ENCODE measurements around the gene MYNN.

Gene MYNN

DNA sequence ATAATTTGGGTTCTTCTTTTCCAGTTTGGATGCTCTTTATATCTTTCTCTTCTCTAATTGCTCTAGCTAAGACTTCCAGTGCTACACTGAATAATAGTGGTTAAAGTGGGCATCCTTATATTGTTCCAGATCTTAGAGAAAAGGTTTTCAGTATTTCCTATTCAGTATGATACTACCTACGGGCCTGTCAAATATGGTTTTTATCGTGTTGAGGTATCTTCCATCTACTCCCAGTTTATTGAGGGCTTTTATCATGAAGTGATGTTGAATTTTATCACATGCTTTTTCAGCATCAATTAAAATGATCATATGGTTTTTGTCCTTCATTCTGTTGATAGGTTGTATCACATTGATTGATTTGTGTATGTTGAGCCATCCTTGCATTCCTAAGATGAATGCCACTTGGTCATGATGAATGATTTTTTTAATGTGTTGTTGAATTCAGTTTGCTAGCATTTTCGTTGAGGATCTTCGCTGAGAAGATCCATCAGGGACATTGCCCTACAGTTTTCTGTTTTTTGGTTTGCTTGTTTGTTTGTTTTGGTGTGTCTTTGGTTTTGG, 42.5 kb downstream of the MYNN start:
- no peak for FAIRE-seq

DNA sequence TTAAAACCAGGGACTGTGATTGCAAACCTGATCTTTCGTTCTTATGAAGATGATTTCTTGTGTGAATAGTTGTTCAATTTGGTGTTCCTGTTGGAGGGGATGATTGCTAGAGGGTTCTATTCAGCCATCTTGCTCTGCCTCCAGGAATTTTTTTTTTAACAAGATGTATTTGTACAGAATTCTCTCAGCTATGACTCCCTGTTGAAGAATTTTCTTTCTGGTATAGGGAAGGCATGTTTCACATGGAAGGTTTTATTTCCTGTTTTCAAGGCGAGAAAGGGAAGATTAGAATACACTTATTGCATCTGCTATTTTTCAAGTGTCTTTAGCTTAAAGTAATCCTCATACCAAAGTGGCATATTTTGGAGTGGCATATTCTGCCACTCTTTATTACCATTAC, 45.1 kb downstream of the MYNN start:
- DNase-seq (ENCODE audit: insufficient read length, low spot score), result no peak
- FAIRE-seq, result no peak
- TF ChIP-seq, protein P1, sequence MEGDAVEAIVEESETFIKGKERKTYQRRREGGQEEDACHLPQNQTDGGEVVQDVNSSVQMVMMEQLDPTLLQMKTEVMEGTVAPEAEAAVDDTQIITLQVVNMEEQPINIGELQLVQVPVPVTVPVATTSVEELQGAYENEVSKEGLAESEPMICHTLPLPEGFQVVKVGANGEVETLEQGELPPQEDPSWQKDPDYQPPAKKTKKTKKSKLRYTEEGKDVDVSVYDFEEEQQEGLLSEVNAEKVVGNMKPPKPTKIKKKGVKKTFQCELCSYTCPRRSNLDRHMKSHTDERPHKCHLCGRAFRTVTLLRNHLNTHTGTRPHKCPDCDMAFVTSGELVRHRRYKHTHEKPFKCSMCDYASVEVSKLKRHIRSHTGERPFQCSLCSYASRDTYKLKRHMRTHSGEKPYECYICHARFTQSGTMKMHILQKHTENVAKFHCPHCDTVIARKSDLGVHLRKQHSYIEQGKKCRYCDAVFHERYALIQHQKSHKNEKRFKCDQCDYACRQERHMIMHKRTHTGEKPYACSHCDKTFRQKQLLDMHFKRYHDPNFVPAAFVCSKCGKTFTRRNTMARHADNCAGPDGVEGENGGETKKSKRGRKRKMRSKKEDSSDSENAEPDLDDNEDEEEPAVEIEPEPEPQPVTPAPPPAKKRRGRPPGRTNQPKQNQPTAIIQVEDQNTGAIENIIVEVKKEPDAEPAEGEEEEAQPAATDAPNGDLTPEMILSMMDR (IDR thresholded peaks at IDR 0.05; ENCODE audit: insufficient read depth, missing control alignments), result no peak

More for the DNA sequence above, 42.5 kb downstream of the MYNN start:
- no peak for DNase-seq (ENCODE audit: insufficient read length, low spot score)
- TF ChIP-seq, protein P1 (IDR thresholded peaks at IDR 0.05; ENCODE audit: insufficient read depth, missing control alignments), result no peak

DNA sequence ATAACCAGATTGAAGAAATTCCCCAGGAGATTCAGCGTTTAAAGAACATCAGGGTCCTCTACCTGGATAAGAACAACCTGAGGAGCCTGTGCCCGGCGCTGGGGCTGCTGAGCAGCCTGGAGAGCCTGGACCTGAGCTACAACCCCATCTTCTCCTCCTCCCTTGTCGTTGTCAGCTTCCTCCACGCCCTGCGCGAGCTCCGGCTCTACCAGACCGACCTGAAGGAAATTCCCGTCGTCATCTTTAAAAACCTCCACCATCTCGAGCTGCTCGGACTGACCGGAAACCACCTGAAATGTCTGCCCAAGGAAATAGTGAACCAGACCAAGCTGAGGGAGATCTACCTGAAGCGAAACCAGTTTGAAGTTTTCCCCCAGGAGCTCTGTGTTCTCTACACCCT, 48.9 kb downstream of the MYNN start:
- TF ChIP-seq, protein P1 (IDR thresholded peaks at IDR 0.05; ENCODE audit: insufficient read depth, missing control alignments), result no peak
- DNase-seq (ENCODE audit: insufficient read length, low spot score) (no peak), FAIRE-seq (no peak)

DNA sequence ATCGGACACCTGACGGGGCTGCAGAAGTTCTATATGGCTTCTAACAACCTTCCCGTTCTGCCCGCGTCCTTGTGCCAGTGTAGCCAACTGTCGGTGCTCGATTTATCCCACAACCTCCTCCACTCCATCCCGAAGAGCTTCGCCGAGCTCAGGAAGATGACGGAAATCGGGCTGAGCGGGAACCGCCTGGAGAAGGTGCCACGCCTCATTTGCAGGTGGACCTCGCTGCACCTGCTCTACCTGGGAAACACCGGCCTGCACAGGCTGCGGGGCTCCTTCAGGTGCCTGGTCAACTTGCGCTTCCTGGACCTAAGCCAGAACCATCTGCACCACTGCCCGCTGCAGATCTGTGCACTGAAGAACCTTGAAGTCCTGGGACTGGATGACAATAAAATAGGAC, 49.3 kb downstream of the MYNN start:
- FAIRE-seq (no peak), DNase-seq (ENCODE audit: insufficient read length, low spot score) (no peak)
- TF ChIP-seq, protein P1 (IDR thresholded peaks at IDR 0.05; ENCODE audit: insufficient read depth, missing control alignments), result no peak

DNA sequence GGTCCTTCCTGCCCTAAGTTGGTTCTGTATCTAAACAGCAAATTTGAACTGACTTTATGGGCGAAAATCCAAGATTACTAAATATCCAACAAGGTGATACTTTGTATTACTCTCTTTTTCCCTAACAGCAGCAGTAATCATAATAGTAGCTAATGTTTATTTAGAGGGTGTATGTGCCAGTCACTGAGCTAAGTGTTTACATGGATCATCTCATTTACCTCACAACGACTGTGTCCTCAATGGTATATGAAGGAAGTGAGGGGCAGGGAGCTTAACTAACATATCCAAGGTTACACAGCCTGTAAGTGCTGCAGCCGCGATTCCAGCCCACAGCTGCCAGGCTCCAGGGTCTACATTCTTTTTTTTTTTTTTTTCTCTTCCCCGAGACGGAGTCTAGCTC, 49.8 kb downstream of the MYNN start:
- FAIRE-seq, result no peak
- no peak for DNase-seq (ENCODE audit: insufficient read length, low spot score)
- TF ChIP-seq, protein P1 (IDR thresholded peaks at IDR 0.05; ENCODE audit: insufficient read depth, missing control alignments), result no peak

DNA sequence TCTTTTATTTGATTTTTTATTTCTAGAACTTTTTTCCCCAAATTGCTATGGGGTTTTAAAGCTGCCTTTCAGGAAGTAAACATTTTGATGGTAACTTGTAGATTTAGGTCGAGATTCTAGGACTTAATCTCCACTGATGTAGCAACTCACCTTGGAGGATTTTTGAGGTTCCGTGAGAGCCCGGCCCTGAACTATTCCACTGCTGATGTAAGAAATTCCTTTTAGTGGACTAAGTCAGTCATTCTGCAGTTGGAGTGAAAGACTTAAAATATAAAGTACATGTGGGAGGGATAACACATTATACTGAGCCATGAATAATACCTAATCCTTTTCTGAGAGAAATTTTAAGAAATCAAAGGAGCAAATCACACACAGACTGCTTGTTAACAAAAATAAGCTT, 52.1 kb downstream of the MYNN start:
- FAIRE-seq (no peak), DNase-seq (ENCODE audit: insufficient read length, low spot score) (no peak)
- TF ChIP-seq, protein P1 (IDR thresholded peaks at IDR 0.05; ENCODE audit: insufficient read depth, missing control alignments), result no peak

DNA sequence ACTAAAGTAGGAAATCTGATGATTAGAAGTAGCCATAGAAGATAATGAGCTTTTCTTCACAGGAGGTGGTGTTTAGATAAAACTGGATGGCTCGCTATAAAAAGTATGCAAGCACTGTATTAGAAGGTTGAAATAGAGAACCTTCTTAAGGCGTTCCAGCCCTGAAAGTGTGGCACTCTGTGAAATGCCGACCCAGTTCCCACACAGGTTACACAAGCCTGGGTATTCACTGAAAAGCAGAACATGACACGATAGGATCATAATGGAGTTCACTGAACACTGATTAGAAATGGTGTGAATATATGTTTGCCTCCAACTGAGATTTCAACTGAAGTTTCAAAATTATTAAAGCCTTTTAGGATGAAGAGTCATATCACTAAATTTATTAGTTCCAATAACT, 54.5 kb downstream of the MYNN start:
- TF ChIP-seq, protein P1 (IDR thresholded peaks at IDR 0.05; ENCODE audit: insufficient read depth, missing control alignments), result no peak
- DNase-seq (ENCODE audit: insufficient read length, low spot score) (no peak), FAIRE-seq (no peak)
